KMS-11 (cell line): ENCODE results near the gene TTC27.
"Not testable (repeated sequence)": the region's sequence is repeated elsewhere in the genome, so short reads cannot be mapped to it uniquely, and the experiment has no call there.

ENCODE experiments used
- H2AFZ ChIP-seq: fragments of 200-600 bp; sonication (generic); 2 replicates; pipeline ENCODE4 v1.6.1; 2016; ENCODE audit warnings: antibody characterized with exemption, mixed run types, low read depth
- H3K27ac ChIP-seq: fragments of 200-600 bp; sonication (generic); 2 replicates; pipeline ENCODE4 v1.6.1; 2016; ENCODE audit warnings: mild to moderate bottlenecking, mixed run types
- H3K27me3 ChIP-seq: fragments of 200-600 bp; sonication (generic); 2 replicates; pipeline ENCODE4 v1.6.1; 2017; ENCODE audit warnings: mild to moderate bottlenecking, low read depth, mixed run types, moderate library complexity; ENCODE audit not compliant: insufficient read depth
- H3K36me3 ChIP-seq: fragments of 200-600 bp; sonication (generic); 2 replicates; pipeline ENCODE4 v1.6.1; 2017; ENCODE audit warnings: mild to moderate bottlenecking, mixed run types; ENCODE audit not compliant: insufficient read depth
- H3K4me1 ChIP-seq: fragments of 200-600 bp; sonication (generic); 2 replicates; pipeline ENCODE4 v1.6.1; 2016; ENCODE audit warnings: mild to moderate bottlenecking, low read depth, mixed run types; ENCODE audit not compliant: poor library complexity, severe bottlenecking
- H3K4me2 ChIP-seq: fragments of 200-600 bp; sonication (generic); 2 replicates; pipeline ENCODE4 v1.7.0; 2016; ENCODE audit warnings: mild to moderate bottlenecking, mixed run types
- H3K4me3 ChIP-seq: fragments of 200-600 bp; sonication (generic); IDR thresholded peaks from 2 replicates; pipeline ENCODE4 v1.6.1; 2017; ENCODE audit warnings: low read depth, low read length, mixed read lengths; ENCODE audit not compliant: insufficient read depth
- H3K79me2 ChIP-seq: fragments of 200-600 bp; sonication (generic); 2 replicates; pipeline ENCODE4 v1.6.1; 2016; ENCODE audit warnings: low read depth, mixed run types; ENCODE audit not compliant: insufficient read depth
- H3K9ac ChIP-seq: fragments of 200-600 bp; sonication (generic); 2 replicates; pipeline ENCODE4 v1.6.1; 2016; ENCODE audit warnings: mild to moderate bottlenecking, mixed run types
- H4K20me1 ChIP-seq: fragments of 200-600 bp; sonication (generic); 2 replicates; pipeline ENCODE4 v1.6.1; 2016; ENCODE audit warnings: mild to moderate bottlenecking, mixed run types; ENCODE audit not compliant: insufficient read depth
- TF ChIP-seq, protein P1 (sequence below): fragments of 200-600 bp; sonication (generic); conservative IDR thresholded peaks from 2 replicates; pipeline ENCODE4 v1.6.1; 2017; ENCODE audit warnings: low read depth, mild to moderate bottlenecking, antibody characterized with exemption, low read length, moderate library complexity, mixed read lengths

The TTC27 gene

GRCh38 chr2:32752205-32752604 lies 124.4 kb downstream of the TTC27 start:
- TF ChIP-seq, protein P1, sequence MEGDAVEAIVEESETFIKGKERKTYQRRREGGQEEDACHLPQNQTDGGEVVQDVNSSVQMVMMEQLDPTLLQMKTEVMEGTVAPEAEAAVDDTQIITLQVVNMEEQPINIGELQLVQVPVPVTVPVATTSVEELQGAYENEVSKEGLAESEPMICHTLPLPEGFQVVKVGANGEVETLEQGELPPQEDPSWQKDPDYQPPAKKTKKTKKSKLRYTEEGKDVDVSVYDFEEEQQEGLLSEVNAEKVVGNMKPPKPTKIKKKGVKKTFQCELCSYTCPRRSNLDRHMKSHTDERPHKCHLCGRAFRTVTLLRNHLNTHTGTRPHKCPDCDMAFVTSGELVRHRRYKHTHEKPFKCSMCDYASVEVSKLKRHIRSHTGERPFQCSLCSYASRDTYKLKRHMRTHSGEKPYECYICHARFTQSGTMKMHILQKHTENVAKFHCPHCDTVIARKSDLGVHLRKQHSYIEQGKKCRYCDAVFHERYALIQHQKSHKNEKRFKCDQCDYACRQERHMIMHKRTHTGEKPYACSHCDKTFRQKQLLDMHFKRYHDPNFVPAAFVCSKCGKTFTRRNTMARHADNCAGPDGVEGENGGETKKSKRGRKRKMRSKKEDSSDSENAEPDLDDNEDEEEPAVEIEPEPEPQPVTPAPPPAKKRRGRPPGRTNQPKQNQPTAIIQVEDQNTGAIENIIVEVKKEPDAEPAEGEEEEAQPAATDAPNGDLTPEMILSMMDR: no peak
- no peaks in the 10 kb centered on the region for H3K79me2 ChIP-seq
- no peak overlapping the region for H3K4me2 ChIP-seq
- H4K20me1 ChIP-seq: no peaks in the 10 kb centered on the region
- no peak overlapping the region for H2AFZ ChIP-seq
- H3K4me1 ChIP-seq: peaks cover 11% of the 10 kb centered on the region
- H3K27ac ChIP-seq: no peak overlapping the region
- no peak overlapping the region for H3K4me3 ChIP-seq
- no peaks in the 10 kb centered on the region for H3K36me3 ChIP-seq
- no peaks in the 10 kb centered on the region for H3K27me3 ChIP-seq
- no peak overlapping the region for H3K9ac ChIP-seq

- H2AFZ ChIP-seq: no peak overlapping the region
- H3K4me3 ChIP-seq: no peak overlapping the region
- no peaks in the 10 kb centered on the region for H3K27me3 ChIP-seq
- TF ChIP-seq, protein P1: no peak
- no peaks in the 10 kb centered on the region for H3K79me2 ChIP-seq
- no peaks in the 10 kb centered on the region for H4K20me1 ChIP-seq
- no peaks in the 10 kb centered on the region for H3K36me3 ChIP-seq
- H3K9ac ChIP-seq: no peak overlapping the region
- peaks cover 11% of the 10 kb centered on the region for H3K4me1 ChIP-seq
- no peak overlapping the region for H3K27ac ChIP-seq
- no peak overlapping the region for H3K4me2 ChIP-seq
Observed at GRCh38 chr2:32752952-32753351, 125.1 kb downstream of the TTC27 start.

GRCh38 chr2:32754676-32755075 lies 126.8 kb downstream of the TTC27 start:
- H3K9ac ChIP-seq, H3K4me2 ChIP-seq: not testable (repeated sequence)

GRCh38 chr2:32755666-32756065 lies 127.8 kb downstream of the TTC27 start:
- Histone ChIP-seq H3K4me1 (peaks cover 11% of the 10 kb centered on the region), H3K4me2 (peak overlapping the region; percentile 33; the same call in 1 of the 2 replicates), H3K4me3 (no peak overlapping the region), H2AFZ (no peak overlapping the region), H3K9ac (no peak overlapping the region), H3K79me2 (no peaks in the 10 kb centered on the region), H3K27me3 (no peaks in the 10 kb centered on the region), H3K27ac (peak overlapping the region; percentile 2; the same call in 1 of the 2 replicates), H4K20me1 (no peaks in the 10 kb centered on the region), H3K36me3 (no peaks in the 10 kb centered on the region; the same call in 1 of the 2 replicates)
- TF ChIP-seq, protein P1: no peak

More at GRCh38 chr2:32754676-32755075, 126.8 kb downstream of the TTC27 start:
- H3K36me3 ChIP-seq, H4K20me1 ChIP-seq, H3K4me3 ChIP-seq, H2AFZ ChIP-seq, H3K79me2 ChIP-seq, H3K27me3 ChIP-seq, H3K27ac ChIP-seq: not testable (repeated sequence)
- peaks cover 11% of the 10 kb centered on the region for H3K4me1 ChIP-seq

- no peaks in the 10 kb centered on the region for H4K20me1 ChIP-seq
- H3K4me3 ChIP-seq: no peak overlapping the region
- no peak overlapping the region for H3K9ac ChIP-seq
- no peaks in the 10 kb centered on the region for H3K27me3 ChIP-seq
- peaks cover 11% of the 10 kb centered on the region for H3K4me1 ChIP-seq
- H3K27ac ChIP-seq: peak overlapping the region; percentile 2; the same call in 1 of the 2 replicates
- no peak overlapping the region for H2AFZ ChIP-seq
- no peaks in the 10 kb centered on the region; the same call in 1 of the 2 replicates for H3K36me3 ChIP-seq
- peak overlapping the region; percentile 33; the same call in 1 of the 2 replicates for H3K4me2 ChIP-seq
- H3K79me2 ChIP-seq: no peaks in the 10 kb centered on the region
- TF ChIP-seq, protein P1: no peak
Observed at GRCh38 chr2:32756074-32756727, 128.4 kb downstream of the TTC27 start.
